ENCODE measurements around the gene OVCH2. TPM values are rescaled to one million over a fixed set of nuclear protein-coding genes. Genes with fewer than 3 reads are reported as not detected.

The OVCH2 gene
- total RNA-seq, 1 experiment from 2014 or later = 0.57 TPM

- Mint-ChIP-seq H3K4me3 (peak overlapping the region; percentile 61), H3K27me3 (ENCODE audit: low read depth) (0 out of 2 replicates have a peak, but pooled peaks cover 4% of the 10 kb centered on the region), H3K4me1 (peaks cover 43% of the 10 kb centered on the region), H3K9me3 (no peaks in the 10 kb centered on the region), H3K36me3 (peaks cover 26% of the 10 kb centered on the region), H3K27ac (no peak overlapping the region)
- DNase-seq (ENCODE audit: low spot score) (no peak), ATAC-seq (no peak)
- ChIA-PET POLR2A (interaction anchor here (1.7 to 2.5 kb wide), 2 partner anchors 15 to 22 kb away, joined by 4 to 7 read pairs; no protein-coding TSS in a partner anchor), CTCF (interaction anchor here (1.8 kb wide), 1 partner anchor 15 kb away, joined by 5 read pairs; no protein-coding TSS in a partner anchor)
- TF ChIP-seq, protein P1, sequence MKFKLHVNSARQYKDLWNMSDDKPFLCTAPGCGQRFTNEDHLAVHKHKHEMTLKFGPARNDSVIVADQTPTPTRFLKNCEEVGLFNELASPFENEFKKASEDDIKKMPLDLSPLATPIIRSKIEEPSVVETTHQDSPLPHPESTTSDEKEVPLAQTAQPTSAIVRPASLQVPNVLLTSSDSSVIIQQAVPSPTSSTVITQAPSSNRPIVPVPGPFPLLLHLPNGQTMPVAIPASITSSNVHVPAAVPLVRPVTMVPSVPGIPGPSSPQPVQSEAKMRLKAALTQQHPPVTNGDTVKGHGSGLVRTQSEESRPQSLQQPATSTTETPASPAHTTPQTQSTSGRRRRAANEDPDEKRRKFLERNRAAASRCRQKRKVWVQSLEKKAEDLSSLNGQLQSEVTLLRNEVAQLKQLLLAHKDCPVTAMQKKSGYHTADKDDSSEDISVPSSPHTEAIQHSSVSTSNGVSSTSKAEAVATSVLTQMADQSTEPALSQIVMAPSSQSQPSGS (CRISPR knock-in tag; IDR thresholded peaks at IDR 0.05; ENCODE audit: borderline replicate concordance, low read depth) = no peak
- TF ChIP-seq MAX (CRISPR knock-in tag; IDR thresholded peaks at IDR 0.05) = no peak
- no peak for TF ChIP-seq SP1 (CRISPR knock-in tag; conservative IDR thresholded peaks at IDR 0.05)
- no peak for TF ChIP-seq HMGA2 (CRISPR knock-in tag; IDR thresholded peaks at IDR 0.05)
Measured at GRCh38 chr11:7672276-7672959, 33.9 kb downstream of the OVCH2 start.

DNA sequence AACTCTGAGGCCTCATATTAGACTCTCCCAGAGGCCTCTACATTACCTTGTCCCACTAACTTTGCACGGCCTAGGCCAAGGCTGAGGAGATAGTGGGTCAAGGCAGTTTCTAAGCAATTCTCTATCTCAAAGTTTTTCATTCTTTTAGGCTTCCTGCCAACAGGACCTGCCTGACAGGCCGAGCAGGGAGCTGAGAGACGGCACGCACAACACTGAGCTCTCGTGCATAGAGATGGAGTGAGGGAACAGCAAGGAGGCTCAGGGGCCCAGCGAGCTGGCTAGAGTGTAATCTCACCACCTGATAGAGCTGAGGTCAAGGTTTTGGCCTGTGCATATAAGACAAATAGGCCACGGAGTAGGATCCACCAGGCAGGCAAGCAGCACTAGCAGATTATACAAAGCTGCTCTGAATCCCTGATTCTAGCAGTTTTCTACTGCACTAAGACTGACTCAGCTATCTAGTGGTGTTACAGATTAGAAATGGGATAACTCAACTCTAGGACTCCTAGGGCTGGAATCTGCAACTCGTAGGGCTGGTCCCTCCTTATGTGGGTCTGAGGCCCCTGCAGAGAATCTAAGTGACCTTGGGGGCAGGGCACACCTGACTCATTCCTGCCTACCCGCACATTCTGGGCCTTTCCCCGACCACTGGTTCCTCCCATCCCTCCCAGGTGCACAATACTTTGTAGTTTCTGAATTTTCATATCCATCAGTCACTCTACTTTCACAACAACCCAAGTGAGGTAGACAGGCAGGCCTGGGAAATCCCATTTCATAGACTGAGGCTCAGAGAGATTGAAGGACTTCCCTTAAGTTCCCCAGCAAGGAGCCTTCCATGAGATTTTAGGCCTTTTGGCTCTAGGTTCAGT lies 34.7 kb downstream of the OVCH2 start:
- Mint-ChIP-seq H3K9me3 (no peaks in the 10 kb centered on the region), H3K4me1 (peaks cover 35% of the 10 kb centered on the region), H3K36me3 (peaks cover 26% of the 10 kb centered on the region), H3K27ac (no peak overlapping the region), H3K27me3 (ENCODE audit: low read depth) (0 out of 2 replicates have a peak, but pooled peaks cover 4% of the 10 kb centered on the region), H3K4me3 (no peak overlapping the region)
- POLR2A ChIA-PET = interaction anchor here (2.5 kb wide), 1 partner anchor 14 kb away, joined by 7 read pairs; no protein-coding TSS in a partner anchor
- CTCF ChIA-PET = interaction anchor here (2.0 kb wide), 1 partner anchor 100 kb away, joined by 8 read pairs; no protein-coding TSS in a partner anchor
- TF ChIP-seq ZSCAN18 (CRISPR knock-in tag; IDR thresholded peaks at IDR 0.05) (no peak), CTCF (IDR thresholded peaks at IDR 0.05) (no peak), PRRX2 (CRISPR knock-in tag; IDR thresholded peaks at IDR 0.05) (no peak), MYBL2 (CRISPR knock-in tag; IDR thresholded peaks at IDR 0.05) (no peak), ZNF671 (CRISPR knock-in tag; IDR thresholded peaks at IDR 0.05) (no peak)
- TF ChIP-seq, protein P1 (CRISPR knock-in tag; IDR thresholded peaks at IDR 0.05; ENCODE audit: borderline replicate concordance, low read depth) = no peak
- TF ChIP-seq, protein P2, sequence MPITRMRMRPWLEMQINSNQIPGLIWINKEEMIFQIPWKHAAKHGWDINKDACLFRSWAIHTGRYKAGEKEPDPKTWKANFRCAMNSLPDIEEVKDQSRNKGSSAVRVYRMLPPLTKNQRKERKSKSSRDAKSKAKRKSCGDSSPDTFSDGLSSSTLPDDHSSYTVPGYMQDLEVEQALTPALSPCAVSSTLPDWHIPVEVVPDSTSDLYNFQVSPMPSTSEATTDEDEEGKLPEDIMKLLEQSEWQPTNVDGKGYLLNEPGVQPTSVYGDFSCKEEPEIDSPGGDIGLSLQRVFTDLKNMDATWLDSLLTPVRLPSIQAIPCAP (CRISPR knock-in tag; IDR thresholded peaks at IDR 0.05) = no peak
- DNase-seq (ENCODE audit: low spot score) = no peak
- ATAC-seq = no peak

- ATAC-seq = no peak
- ChIA-PET CTCF (interaction anchor here (2.0 kb wide), 1 partner anchor 99 kb away, joined by 8 read pairs; no protein-coding TSS in a partner anchor), POLR2A (no interaction called here)
- peaks cover 26% of the 10 kb centered on the region for H3K4me1 Mint-ChIP-seq
- no peak for DNase-seq (ENCODE audit: low spot score)
- H3K4me3 Mint-ChIP-seq = no peak overlapping the region
- 0 out of 2 replicates have a peak, but pooled peaks cover 4% of the 10 kb centered on the region for H3K27me3 Mint-ChIP-seq (ENCODE audit: low read depth)
- no peak overlapping the region for H3K27ac Mint-ChIP-seq
- peaks cover 32% of the 10 kb centered on the region for H3K36me3 Mint-ChIP-seq
- H3K9me3 Mint-ChIP-seq = no peaks in the 10 kb centered on the region
- TF ChIP-seq GABPB1 (CRISPR knock-in tag; IDR thresholded peaks at IDR 0.05) = no peak
- no peak for TF ChIP-seq ZNF423 (CRISPR knock-in tag; IDR thresholded peaks at IDR 0.05)
- no peak for TF ChIP-seq FOXP1 (CRISPR knock-in tag; IDR thresholded peaks at IDR 0.05; ENCODE audit: borderline replicate concordance)
- no peak for TF ChIP-seq ZNF317 (CRISPR knock-in tag; IDR thresholded peaks at IDR 0.05; ENCODE audit: borderline replicate concordance, low read depth)
- no peak for TF ChIP-seq GRHL2 (CRISPR knock-in tag; IDR thresholded peaks at IDR 0.05; ENCODE audit: insufficient replicate concordance, severe bottlenecking)
- no peak for TF ChIP-seq ZBTB43 (CRISPR knock-in tag; IDR thresholded peaks at IDR 0.05)
- no peak for TF ChIP-seq ZNF396 (CRISPR knock-in tag; IDR thresholded peaks at IDR 0.05; ENCODE audit: borderline replicate concordance)
Measured at GRCh38 chr11:7670641-7671040, 35.6 kb downstream of the OVCH2 start.
